Nephron progenitor cell (in vitro differentiated cells): ENCODE measurements around the gene MYT1.

Experiments
- DNase-seq: peaks from one replicate; pipeline ENCODE4 v3.0.0; 2021
- H3K27ac Mint-ChIP-seq: 2 replicates; pipeline ENCODE4 v1.8.0; 2021; ENCODE audit warnings: mild to moderate bottlenecking, moderate library complexity, mixed read lengths
- H3K27me3 Mint-ChIP-seq: 2 replicates; pipeline ENCODE4 v1.8.0; 2021; ENCODE audit warnings: mild to moderate bottlenecking, low read depth, mixed read lengths; ENCODE audit not compliant: poor library complexity
- H3K36me3 Mint-ChIP-seq: 2 replicates; pipeline ENCODE4 v1.8.0; 2021; ENCODE audit warnings: low read depth, mixed read lengths
- H3K4me1 Mint-ChIP-seq: 2 replicates; pipeline ENCODE4 v1.8.0; 2021; ENCODE audit warnings: mixed read lengths
- H3K4me3 Mint-ChIP-seq: 2 replicates; pipeline ENCODE4 v1.8.0; 2021; ENCODE audit warnings: mild to moderate bottlenecking, moderate library complexity, mixed read lengths
- H3K9me3 Mint-ChIP-seq: 2 replicates; pipeline ENCODE4 v1.8.0; 2021; ENCODE audit warnings: mild to moderate bottlenecking, moderate library complexity, mixed read lengths
- TF ChIP-seq, protein P1 (sequence below): fragments of 200-600 bp; sonication (generic); IDR thresholded peaks from 2 replicates; pipeline ENCODE4 v1.5.0; 2021; ENCODE audit warnings: antibody characterized with exemption

The MYT1 gene

DNA sequence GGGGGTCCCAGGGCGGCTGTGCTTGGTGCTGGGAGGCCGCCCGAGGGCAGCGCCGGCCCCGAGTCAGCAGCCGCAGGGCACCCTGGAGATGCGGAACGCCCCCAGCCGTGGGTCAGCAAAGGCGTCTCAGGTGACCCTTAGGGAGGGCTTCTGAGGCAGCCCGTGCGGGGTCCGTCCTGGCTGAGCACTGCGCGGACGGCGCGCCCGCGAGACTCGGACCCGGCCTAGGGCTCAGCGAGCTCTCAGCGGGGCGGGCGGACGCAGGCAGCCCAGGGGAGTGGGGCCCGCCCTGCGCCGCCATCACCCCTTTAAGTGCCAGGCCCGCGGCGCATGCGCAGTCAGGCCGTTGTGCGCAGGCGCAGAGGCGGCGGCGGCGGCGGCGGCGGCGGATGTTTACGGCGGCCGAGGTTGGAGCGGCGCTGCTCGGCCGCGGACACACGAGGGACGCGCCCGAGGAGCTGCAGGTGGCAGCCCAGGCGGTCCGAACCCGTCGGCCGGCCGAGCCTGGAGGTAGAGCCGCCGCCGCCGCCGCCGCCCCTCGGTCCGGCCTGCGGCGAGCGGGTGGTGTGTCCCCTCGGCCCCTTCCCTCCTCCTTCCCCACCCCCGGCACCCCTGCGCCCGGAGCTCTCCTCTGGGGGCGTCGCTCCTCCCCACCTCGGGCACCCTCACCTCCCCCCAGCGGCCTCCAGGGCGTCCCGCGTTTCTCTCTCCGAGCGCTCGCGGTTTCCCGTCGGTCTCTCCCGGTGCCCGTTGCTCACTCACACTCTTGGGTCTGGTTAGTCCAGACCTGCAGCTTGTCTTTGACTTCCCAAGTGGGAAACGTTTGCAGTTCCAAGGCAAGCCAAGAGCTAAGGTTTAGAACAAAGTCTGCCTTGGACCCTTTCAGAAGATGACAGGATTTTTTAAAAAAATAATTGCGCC, 91.4 kb downstream of the MYT1 start, which contains the start of gene PCMTD2:
PCMTD2 (plus strand) TSS at position 388 of the 921 bp plus-strand sequence. CDS start 4,218 bp downstream, outside the sequence.
- no peak within 1 kb of the TSS for H3K27ac Mint-ChIP-seq
- TF ChIP-seq, protein P1, sequence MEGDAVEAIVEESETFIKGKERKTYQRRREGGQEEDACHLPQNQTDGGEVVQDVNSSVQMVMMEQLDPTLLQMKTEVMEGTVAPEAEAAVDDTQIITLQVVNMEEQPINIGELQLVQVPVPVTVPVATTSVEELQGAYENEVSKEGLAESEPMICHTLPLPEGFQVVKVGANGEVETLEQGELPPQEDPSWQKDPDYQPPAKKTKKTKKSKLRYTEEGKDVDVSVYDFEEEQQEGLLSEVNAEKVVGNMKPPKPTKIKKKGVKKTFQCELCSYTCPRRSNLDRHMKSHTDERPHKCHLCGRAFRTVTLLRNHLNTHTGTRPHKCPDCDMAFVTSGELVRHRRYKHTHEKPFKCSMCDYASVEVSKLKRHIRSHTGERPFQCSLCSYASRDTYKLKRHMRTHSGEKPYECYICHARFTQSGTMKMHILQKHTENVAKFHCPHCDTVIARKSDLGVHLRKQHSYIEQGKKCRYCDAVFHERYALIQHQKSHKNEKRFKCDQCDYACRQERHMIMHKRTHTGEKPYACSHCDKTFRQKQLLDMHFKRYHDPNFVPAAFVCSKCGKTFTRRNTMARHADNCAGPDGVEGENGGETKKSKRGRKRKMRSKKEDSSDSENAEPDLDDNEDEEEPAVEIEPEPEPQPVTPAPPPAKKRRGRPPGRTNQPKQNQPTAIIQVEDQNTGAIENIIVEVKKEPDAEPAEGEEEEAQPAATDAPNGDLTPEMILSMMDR, result no peak

GRCh38 chr20:64256282-64256935, 92.2 kb downstream of the MYT1 start:
- Mint-ChIP-seq H3K9me3 (no peaks in the 10 kb centered on the region), H3K4me3 (peak overlapping the region; percentile 97), H3K27ac (peak overlapping the region; percentile 78), H3K4me1 (peaks cover 63% of the 10 kb centered on the region), H3K36me3 (peaks cover 6% of the 10 kb centered on the region), H3K27me3 (peaks cover 23% of the 10 kb centered on the region)
- DNase-seq, result no peak
- TF ChIP-seq, protein P1, result no peak

More for the DNA sequence above, 91.4 kb downstream of the MYT1 start, which contains the start of gene PCMTD2:
- Mint-ChIP-seq H3K36me3 (no peaks in the 10 kb centered on the region), H3K27me3 (peaks cover 31% of the 10 kb centered on the region), H3K4me3 (peak within 1 kb of the TSS; percentile 97), H3K9me3 (no peaks in the 10 kb centered on the region), H3K4me1 (peaks cover 55% of the 10 kb centered on the region)
- peak; percentile 88 for DNase-seq

GRCh38 chr20:64257107-64257757, 93.0 kb downstream of the MYT1 start:
- peaks cover 17% of the 10 kb centered on the region for H3K27me3 Mint-ChIP-seq
- TF ChIP-seq, protein P1, result no peak
- no peak for DNase-seq
- H3K27ac Mint-ChIP-seq, result peak overlapping the region; percentile 78
- peaks cover 9% of the 10 kb centered on the region for H3K36me3 Mint-ChIP-seq
- no peaks in the 10 kb centered on the region for H3K9me3 Mint-ChIP-seq
- peak overlapping the region; percentile 97 for H3K4me3 Mint-ChIP-seq
- peaks cover 66% of the 10 kb centered on the region for H3K4me1 Mint-ChIP-seq

GRCh38 chr20:64258071-64258823, 94.0 kb downstream of the MYT1 start:
- H3K27me3 Mint-ChIP-seq, result peaks cover 7% of the 10 kb centered on the region
- peak overlapping the region; percentile 43 for H3K4me3 Mint-ChIP-seq
- no peak for DNase-seq
- no peaks in the 10 kb centered on the region for H3K9me3 Mint-ChIP-seq
- no peak overlapping the region for H3K27ac Mint-ChIP-seq
- peaks cover 66% of the 10 kb centered on the region for H3K4me1 Mint-ChIP-seq
- H3K36me3 Mint-ChIP-seq, result peaks cover 9% of the 10 kb centered on the region
- TF ChIP-seq, protein P1, result no peak

GRCh38 chr20:64260239-64260638, 96.0 kb downstream of the MYT1 start:
- DNase-seq, result no peak
- Mint-ChIP-seq H3K36me3 (peaks cover 18% of the 10 kb centered on the region), H3K27me3 (peaks cover 4% of the 10 kb centered on the region), H3K9me3 (no peaks in the 10 kb centered on the region), H3K4me3 (no peak overlapping the region), H3K4me1 (peaks cover 57% of the 10 kb centered on the region), H3K27ac (peak overlapping the region; percentile 90)
- TF ChIP-seq, protein P1, result no peak
